Measurements from ENCODE around the gene GARIN6.
"Not testable (repeated sequence)": the region's sequence is repeated elsewhere in the genome, so short reads cannot be mapped to it uniquely, and the experiment has no call there.

Gene GARIN6

GRCh38 chr12:99647453-99647852, at the start of gene GARIN6:
Gene GARIN6, plus strand, starts transcription at chr12:99647753. Its CDS starts 422 bp downstream, at chr12:99648175.
- no peak for ATAC-seq

GRCh38 chr12:99598785-99599184, 48.8 kb upstream of the GARIN6 start:
- no peak for ATAC-seq

- ATAC-seq: no peak
These were observed 47.2 kb upstream of the GARIN6 start for GRCh38 chr12:99600388-99600787.

GRCh38 chr12:99609455-99610181, 37.9 kb upstream of the GARIN6 start:
- no peak for ATAC-seq

GRCh38 chr12:99611117-99611516, 36.4 kb upstream of the GARIN6 start:
- ATAC-seq: no peak

GRCh38 chr12:99611599-99611998, 36.0 kb upstream of the GARIN6 start:
- no peak for ATAC-seq

- ATAC-seq: no peak
These were observed 28.9 kb upstream of the GARIN6 start for GRCh38 chr12:99618657-99619056.

- ATAC-seq: no peak
These were observed 28.0 kb upstream of the GARIN6 start for GRCh38 chr12:99619389-99620158.

GRCh38 chr12:99620159-99620479, 27.4 kb upstream of the GARIN6 start:
- no peak for ATAC-seq

GRCh38 chr12:99624591-99624990, 23.0 kb upstream of the GARIN6 start:
- not testable (repeated sequence) for ATAC-seq

GRCh38 chr12:99627459-99627858, 20.1 kb upstream of the GARIN6 start:
- no peak for ATAC-seq

- no peak for ATAC-seq
These were observed 2.9 kb upstream of the GARIN6 start for GRCh38 chr12:99644629-99645028.

GRCh38 chr12:99648183-99648582, 630 bp downstream of the GARIN6 start:
- ATAC-seq: no peak

GRCh38 chr12:99649551-99649950, 2.0 kb downstream of the GARIN6 start:
- no peak for ATAC-seq

GRCh38 chr12:99658671-99659349, 11.3 kb downstream of the GARIN6 start:
- ATAC-seq: no peak

- ATAC-seq: no peak
These were observed 23.1 kb downstream of the GARIN6 start for GRCh38 chr12:99670635-99671034.

- ATAC-seq: no peak
These were observed 32.7 kb downstream of the GARIN6 start for GRCh38 chr12:99680276-99680675.

- ATAC-seq: no peak
These were observed 38.6 kb downstream of the GARIN6 start for GRCh38 chr12:99686142-99686541.

- no peak for ATAC-seq
These were observed 47.5 kb downstream of the GARIN6 start for GRCh38 chr12:99695050-99695449.

Data from activated CD4-positive, CD25-positive, alpha-beta regulatory T cell treated with anti-CD3 and anti-CD28 coated beads, Interleukin-2, amount 50 U/mL, for 24 hours (primary cell).